WTC11 (cell line): ENCODE measurements around the gene RHBDD2.

Experiments used
- CREB1 ChIP-seq: sonication (generic); formaldehyde crosslinking; IDR thresholded peaks from 2 replicates; pipeline ENCODE4 v1.8.0; 2023; ENCODE audit warnings: mild to moderate bottlenecking, missing genetic modification reagents
- CREM ChIP-seq: sonication (generic); formaldehyde crosslinking; IDR thresholded peaks from 2 replicates; pipeline ENCODE4 v1.8.1; 2022; ENCODE audit warnings: mild to moderate bottlenecking, missing genetic modification reagents, moderate library complexity
- TF ChIP-seq, protein P1 (sequence below): sonication (generic); formaldehyde crosslinking; IDR thresholded peaks from 2 replicates; pipeline ENCODE4 v1.8.0; 2022; ENCODE audit warnings: mild to moderate bottlenecking, missing genetic modification reagents
- TF ChIP-seq, protein P2 (sequence below): fragments of 200-600 bp; IDR thresholded peaks from 2 replicates; pipeline ENCODE4 v1.8.0; 2022; ENCODE audit warnings: antibody characterized with exemption
- TF ChIP-seq, protein P3 (sequence below): sonication (generic); formaldehyde crosslinking; IDR thresholded peaks from 2 replicates; pipeline ENCODE4 v1.8.1; 2023; ENCODE audit warnings: mild to moderate bottlenecking, missing genetic modification reagents, moderate library complexity
- TF ChIP-seq, protein P4 (sequence below): sonication (generic); formaldehyde crosslinking; conservative IDR thresholded peaks from 2 replicates; pipeline ENCODE4 v1.8.1; 2023; ENCODE audit warnings: mild to moderate bottlenecking, low read depth, missing genetic modification reagents, moderate library complexity
- TF ChIP-seq, protein P5 (sequence below): sonication (generic); formaldehyde crosslinking; IDR thresholded peaks from 2 replicates; pipeline ENCODE4 v1.8.1; 2022; ENCODE audit warnings: low read depth, missing genetic modification reagents, borderline replicate concordance
- TF ChIP-seq, protein P6 (sequence below): sonication (generic); formaldehyde crosslinking; IDR thresholded peaks from 2 replicates; pipeline ENCODE4 v1.8.1; 2023; ENCODE audit warnings: mild to moderate bottlenecking, missing genetic modification reagents, moderate library complexity

DNA sequence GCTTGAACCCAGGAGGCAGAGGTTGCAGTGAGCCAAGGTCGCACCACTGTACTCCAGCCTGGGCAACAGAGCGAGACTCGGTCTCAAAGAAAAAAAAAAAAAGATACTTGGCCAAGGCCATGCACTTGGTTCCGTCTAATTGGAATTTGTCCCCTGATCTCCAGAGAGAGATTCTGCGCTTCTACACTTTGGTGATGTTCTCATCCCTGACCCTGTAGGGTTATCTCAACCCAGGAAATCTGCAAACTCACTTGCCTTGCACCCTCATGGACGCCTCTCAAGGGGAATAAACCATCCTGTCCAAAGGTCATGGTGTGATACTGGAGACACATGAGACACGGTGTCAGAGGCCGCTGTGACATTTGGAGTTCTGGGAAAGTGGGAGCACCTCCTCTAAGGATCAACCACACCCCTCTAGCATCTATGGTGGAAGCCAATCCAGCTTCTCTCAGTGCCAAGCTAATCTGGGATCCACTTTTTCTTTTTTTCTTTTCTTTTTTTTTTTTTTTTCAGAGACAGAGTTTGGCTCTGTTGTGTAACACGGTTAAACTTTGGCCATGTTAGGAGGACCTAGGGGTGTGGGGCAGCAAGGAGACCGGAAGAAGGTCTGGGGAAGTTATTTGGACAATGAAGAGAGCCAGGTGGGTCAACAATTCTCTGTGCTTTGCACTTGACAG, 28.3 kb downstream of the RHBDD2 start:
- TF ChIP-seq, protein P1, sequence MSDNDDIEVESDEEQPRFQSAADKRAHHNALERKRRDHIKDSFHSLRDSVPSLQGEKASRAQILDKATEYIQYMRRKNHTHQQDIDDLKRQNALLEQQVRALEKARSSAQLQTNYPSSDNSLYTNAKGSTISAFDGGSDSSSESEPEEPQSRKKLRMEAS (CRISPR knock-in tag) = no peak
- TF ChIP-seq, protein P2, sequence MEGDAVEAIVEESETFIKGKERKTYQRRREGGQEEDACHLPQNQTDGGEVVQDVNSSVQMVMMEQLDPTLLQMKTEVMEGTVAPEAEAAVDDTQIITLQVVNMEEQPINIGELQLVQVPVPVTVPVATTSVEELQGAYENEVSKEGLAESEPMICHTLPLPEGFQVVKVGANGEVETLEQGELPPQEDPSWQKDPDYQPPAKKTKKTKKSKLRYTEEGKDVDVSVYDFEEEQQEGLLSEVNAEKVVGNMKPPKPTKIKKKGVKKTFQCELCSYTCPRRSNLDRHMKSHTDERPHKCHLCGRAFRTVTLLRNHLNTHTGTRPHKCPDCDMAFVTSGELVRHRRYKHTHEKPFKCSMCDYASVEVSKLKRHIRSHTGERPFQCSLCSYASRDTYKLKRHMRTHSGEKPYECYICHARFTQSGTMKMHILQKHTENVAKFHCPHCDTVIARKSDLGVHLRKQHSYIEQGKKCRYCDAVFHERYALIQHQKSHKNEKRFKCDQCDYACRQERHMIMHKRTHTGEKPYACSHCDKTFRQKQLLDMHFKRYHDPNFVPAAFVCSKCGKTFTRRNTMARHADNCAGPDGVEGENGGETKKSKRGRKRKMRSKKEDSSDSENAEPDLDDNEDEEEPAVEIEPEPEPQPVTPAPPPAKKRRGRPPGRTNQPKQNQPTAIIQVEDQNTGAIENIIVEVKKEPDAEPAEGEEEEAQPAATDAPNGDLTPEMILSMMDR = no peak
- TF ChIP-seq, protein P3, sequence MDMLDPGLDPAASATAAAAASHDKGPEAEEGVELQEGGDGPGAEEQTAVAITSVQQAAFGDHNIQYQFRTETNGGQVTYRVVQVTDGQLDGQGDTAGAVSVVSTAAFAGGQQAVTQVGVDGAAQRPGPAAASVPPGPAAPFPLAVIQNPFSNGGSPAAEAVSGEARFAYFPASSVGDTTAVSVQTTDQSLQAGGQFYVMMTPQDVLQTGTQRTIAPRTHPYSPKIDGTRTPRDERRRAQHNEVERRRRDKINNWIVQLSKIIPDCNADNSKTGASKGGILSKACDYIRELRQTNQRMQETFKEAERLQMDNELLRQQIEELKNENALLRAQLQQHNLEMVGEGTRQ = no peak
- TF ChIP-seq, protein P4, sequence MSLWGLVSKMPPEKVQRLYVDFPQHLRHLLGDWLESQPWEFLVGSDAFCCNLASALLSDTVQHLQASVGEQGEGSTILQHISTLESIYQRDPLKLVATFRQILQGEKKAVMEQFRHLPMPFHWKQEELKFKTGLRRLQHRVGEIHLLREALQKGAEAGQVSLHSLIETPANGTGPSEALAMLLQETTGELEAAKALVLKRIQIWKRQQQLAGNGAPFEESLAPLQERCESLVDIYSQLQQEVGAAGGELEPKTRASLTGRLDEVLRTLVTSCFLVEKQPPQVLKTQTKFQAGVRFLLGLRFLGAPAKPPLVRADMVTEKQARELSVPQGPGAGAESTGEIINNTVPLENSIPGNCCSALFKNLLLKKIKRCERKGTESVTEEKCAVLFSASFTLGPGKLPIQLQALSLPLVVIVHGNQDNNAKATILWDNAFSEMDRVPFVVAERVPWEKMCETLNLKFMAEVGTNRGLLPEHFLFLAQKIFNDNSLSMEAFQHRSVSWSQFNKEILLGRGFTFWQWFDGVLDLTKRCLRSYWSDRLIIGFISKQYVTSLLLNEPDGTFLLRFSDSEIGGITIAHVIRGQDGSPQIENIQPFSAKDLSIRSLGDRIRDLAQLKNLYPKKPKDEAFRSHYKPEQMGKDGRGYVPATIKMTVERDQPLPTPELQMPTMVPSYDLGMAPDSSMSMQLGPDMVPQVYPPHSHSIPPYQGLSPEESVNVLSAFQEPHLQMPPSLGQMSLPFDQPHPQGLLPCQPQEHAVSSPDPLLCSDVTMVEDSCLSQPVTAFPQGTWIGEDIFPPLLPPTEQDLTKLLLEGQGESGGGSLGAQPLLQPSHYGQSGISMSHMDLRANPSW = no peak
- TF ChIP-seq CREB1 = no peak
- TF ChIP-seq, protein P5, sequence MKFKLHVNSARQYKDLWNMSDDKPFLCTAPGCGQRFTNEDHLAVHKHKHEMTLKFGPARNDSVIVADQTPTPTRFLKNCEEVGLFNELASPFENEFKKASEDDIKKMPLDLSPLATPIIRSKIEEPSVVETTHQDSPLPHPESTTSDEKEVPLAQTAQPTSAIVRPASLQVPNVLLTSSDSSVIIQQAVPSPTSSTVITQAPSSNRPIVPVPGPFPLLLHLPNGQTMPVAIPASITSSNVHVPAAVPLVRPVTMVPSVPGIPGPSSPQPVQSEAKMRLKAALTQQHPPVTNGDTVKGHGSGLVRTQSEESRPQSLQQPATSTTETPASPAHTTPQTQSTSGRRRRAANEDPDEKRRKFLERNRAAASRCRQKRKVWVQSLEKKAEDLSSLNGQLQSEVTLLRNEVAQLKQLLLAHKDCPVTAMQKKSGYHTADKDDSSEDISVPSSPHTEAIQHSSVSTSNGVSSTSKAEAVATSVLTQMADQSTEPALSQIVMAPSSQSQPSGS (CRISPR knock-in tag) = no peak
- TF ChIP-seq, protein P6, sequence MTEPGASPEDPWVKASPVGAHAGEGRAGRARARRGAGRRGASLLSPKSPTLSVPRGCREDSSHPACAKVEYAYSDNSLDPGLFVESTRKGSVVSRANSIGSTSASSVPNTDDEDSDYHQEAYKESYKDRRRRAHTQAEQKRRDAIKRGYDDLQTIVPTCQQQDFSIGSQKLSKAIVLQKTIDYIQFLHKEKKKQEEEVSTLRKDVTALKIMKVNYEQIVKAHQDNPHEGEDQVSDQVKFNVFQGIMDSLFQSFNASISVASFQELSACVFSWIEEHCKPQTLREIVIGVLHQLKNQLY (CRISPR knock-in tag) = no peak
- no peak for TF ChIP-seq CREM (CRISPR knock-in tag)
